Omental fat pad (tissue), 4 donors: ENCODE results near the gene EPS8. TPM values are rescaled to one million over a fixed set of nuclear protein-coding genes. Genes with fewer than 3 reads are reported as not detected.

Experiments
- ATAC-seq: fragments of 150-250 bp; one replicate; pipeline ENCODE4 v1.9.1; 2016; ENCODE audit warnings: mild to moderate bottlenecking, moderate library complexity; ENCODE audit not compliant: low FRiP score
- DNase-seq: peaks from one replicate; pipeline ENCODE4 v3.0.0-alpha.2; 2019; ENCODE audit warnings: low spot score
- total RNA-seq, 4 donors: library from RNA; depleted of rRNA; stranded (reverse); fragments of >200 nt; gene quantifications; one replicate each; pipeline ENCODE4 v1.1.0, GENCODE V29; 2016
- TF ChIP-seq, protein P1 (sequence below), 3 donors: fragments of 450-650 bp; IDR thresholded peaks; one replicate each; pipeline ENCODE4 v1.5.1; 2016 to 2017; ENCODE audit warnings: antibody characterized with exemption in 3 of 3, mild to moderate bottlenecking in 3 of 3, moderate library complexity in 2 of 3

The EPS8 gene
- total RNA-seq, 4 donors from 2014 or later: 181 to 354 (median 226) TPM

GRCh38 chr12:15721316-15722115, 67.7 kb downstream of the EPS8 start:
- ATAC-seq (no peak), DNase-seq (no peak)
- TF ChIP-seq, protein P1, sequence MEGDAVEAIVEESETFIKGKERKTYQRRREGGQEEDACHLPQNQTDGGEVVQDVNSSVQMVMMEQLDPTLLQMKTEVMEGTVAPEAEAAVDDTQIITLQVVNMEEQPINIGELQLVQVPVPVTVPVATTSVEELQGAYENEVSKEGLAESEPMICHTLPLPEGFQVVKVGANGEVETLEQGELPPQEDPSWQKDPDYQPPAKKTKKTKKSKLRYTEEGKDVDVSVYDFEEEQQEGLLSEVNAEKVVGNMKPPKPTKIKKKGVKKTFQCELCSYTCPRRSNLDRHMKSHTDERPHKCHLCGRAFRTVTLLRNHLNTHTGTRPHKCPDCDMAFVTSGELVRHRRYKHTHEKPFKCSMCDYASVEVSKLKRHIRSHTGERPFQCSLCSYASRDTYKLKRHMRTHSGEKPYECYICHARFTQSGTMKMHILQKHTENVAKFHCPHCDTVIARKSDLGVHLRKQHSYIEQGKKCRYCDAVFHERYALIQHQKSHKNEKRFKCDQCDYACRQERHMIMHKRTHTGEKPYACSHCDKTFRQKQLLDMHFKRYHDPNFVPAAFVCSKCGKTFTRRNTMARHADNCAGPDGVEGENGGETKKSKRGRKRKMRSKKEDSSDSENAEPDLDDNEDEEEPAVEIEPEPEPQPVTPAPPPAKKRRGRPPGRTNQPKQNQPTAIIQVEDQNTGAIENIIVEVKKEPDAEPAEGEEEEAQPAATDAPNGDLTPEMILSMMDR (IDR thresholded peaks at IDR 0.05): no peak

- TF ChIP-seq, protein P1 (IDR thresholded peaks at IDR 0.05): no peak
- no peak for ATAC-seq
- no peak for DNase-seq
Observed at GRCh38 chr12:15720295-15720694, 68.9 kb downstream of the EPS8 start.

DNA sequence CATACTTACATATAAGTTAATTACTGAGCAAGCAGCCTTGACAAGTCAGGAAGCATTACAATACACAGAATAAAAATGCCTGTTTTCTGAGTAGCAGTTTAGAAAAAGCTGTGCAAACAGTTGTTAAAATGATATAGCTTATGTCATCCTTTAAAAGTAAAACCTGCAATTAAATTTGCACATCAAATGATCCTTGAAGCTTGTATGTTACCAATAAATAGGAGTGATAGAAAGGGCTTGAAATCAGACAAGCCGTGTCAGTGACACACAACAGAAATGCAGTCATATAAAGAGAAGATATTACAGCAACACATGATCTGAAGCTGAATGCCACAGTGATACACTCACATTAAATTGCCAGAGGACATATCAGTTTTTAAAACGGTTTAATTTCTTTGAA, 70.0 kb downstream of the EPS8 start:
- ATAC-seq: no peak
- DNase-seq: no peak
- TF ChIP-seq, protein P1 (IDR thresholded peaks at IDR 0.05): no peak

DNA sequence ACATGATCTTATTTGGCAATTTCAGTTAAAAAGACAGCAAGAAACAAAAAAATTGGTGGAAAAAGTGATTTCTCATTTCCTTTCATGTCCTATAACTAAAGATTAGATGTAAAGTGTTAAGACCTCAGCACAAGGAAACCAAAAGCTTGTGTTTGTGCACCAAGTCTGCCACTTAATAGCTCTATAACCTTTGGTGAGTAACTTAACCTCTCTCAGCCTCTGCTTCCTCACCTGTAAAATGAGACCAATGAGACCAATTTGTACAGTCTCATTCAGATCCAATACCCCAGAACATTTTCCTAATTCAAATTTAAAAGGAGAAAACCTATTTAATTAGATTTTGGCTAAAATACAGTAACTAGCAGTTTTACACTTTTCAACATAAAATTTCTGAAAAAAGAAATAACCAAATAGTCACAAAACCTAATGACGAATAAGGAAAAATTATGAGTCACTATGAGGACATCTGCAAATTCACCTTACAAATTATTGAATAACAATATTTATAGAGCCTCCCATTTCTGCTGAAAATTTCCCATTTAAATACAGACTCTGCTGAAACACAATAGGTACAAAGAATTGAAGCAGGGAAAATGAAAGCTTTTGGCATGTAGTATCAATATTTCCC, 71.1 kb downstream of the EPS8 start:
- no peak for DNase-seq
- TF ChIP-seq, protein P1 (IDR thresholded peaks at IDR 0.05): no peak
- no peak for ATAC-seq

- TF ChIP-seq, protein P1 (IDR thresholded peaks at IDR 0.05): no peak
- ATAC-seq (no peak), DNase-seq (no peak)
Observed at GRCh38 chr12:15716581-15716980, 72.6 kb downstream of the EPS8 start.

- no peak for DNase-seq
- TF ChIP-seq, protein P1 (IDR thresholded peaks at IDR 0.05): no peak
- ATAC-seq: no peak
Observed at GRCh38 chr12:15714256-15714655, 74.9 kb downstream of the EPS8 start.
